KMS-11 (cell line): Measurements from ENCODE around the gene SCPEP1.

Experiments used
- H2AFZ ChIP-seq: fragments of 200-600 bp; sonication (generic); 2 replicates; pipeline ENCODE4 v1.6.1; 2016; ENCODE audit warnings: antibody characterized with exemption, mixed run types, low read depth
- H3K27ac ChIP-seq: fragments of 200-600 bp; sonication (generic); 2 replicates; pipeline ENCODE4 v1.6.1; 2016; ENCODE audit warnings: mild to moderate bottlenecking, mixed run types
- H3K27me3 ChIP-seq: fragments of 200-600 bp; sonication (generic); 2 replicates; pipeline ENCODE4 v1.6.1; 2017; ENCODE audit warnings: mild to moderate bottlenecking, low read depth, mixed run types, moderate library complexity; ENCODE audit not compliant: insufficient read depth
- H3K36me3 ChIP-seq: fragments of 200-600 bp; sonication (generic); 2 replicates; pipeline ENCODE4 v1.6.1; 2017; ENCODE audit warnings: mild to moderate bottlenecking, mixed run types; ENCODE audit not compliant: insufficient read depth
- H3K4me1 ChIP-seq: fragments of 200-600 bp; sonication (generic); 2 replicates; pipeline ENCODE4 v1.6.1; 2016; ENCODE audit warnings: mild to moderate bottlenecking, low read depth, mixed run types; ENCODE audit not compliant: poor library complexity, severe bottlenecking
- H3K4me2 ChIP-seq: fragments of 200-600 bp; sonication (generic); 2 replicates; pipeline ENCODE4 v1.7.0; 2016; ENCODE audit warnings: mild to moderate bottlenecking, mixed run types
- H3K4me3 ChIP-seq: fragments of 200-600 bp; sonication (generic); IDR thresholded peaks from 2 replicates; pipeline ENCODE4 v1.6.1; 2017; ENCODE audit warnings: low read depth, low read length, mixed read lengths; ENCODE audit not compliant: insufficient read depth
- H3K79me2 ChIP-seq: fragments of 200-600 bp; sonication (generic); 2 replicates; pipeline ENCODE4 v1.6.1; 2016; ENCODE audit warnings: low read depth, mixed run types; ENCODE audit not compliant: insufficient read depth
- H3K9ac ChIP-seq: fragments of 200-600 bp; sonication (generic); 2 replicates; pipeline ENCODE4 v1.6.1; 2016; ENCODE audit warnings: mild to moderate bottlenecking, mixed run types
- H4K20me1 ChIP-seq: fragments of 200-600 bp; sonication (generic); 2 replicates; pipeline ENCODE4 v1.6.1; 2016; ENCODE audit warnings: mild to moderate bottlenecking, mixed run types; ENCODE audit not compliant: insufficient read depth
- CTCF ChIP-seq: fragments of 200-600 bp; sonication (generic); conservative IDR thresholded peaks from 2 replicates; pipeline ENCODE4 v1.6.1; 2017; ENCODE audit warnings: low read depth, mild to moderate bottlenecking, antibody characterized with exemption, low read length, moderate library complexity, mixed read lengths

SCPEP1 gene

GRCh38 chr17:56970974-56971373, 7.0 kb upstream of the SCPEP1 start:
- H3K4me1 ChIP-seq, result no peaks in the 10 kb centered on the region
- H2AFZ ChIP-seq, result no peak overlapping the region
- H3K79me2 ChIP-seq, result no peaks in the 10 kb centered on the region
- H3K9ac ChIP-seq, result no peak overlapping the region
- no peak overlapping the region for H3K27ac ChIP-seq
- no peak overlapping the region for H3K4me2 ChIP-seq
- H3K36me3 ChIP-seq, result no peaks in the 10 kb centered on the region
- no peak overlapping the region for H3K4me3 ChIP-seq
- no peak for TF ChIP-seq CTCF
- no peaks in the 10 kb centered on the region for H4K20me1 ChIP-seq
- H3K27me3 ChIP-seq, result no peaks in the 10 kb centered on the region

- Histone ChIP-seq H3K79me2 (no peaks in the 10 kb centered on the region), H4K20me1 (no peaks in the 10 kb centered on the region), H3K9ac (no peak overlapping the region), H2AFZ (no peak overlapping the region), H3K4me1 (no peaks in the 10 kb centered on the region), H3K27ac (no peak overlapping the region), H3K36me3 (no peaks in the 10 kb centered on the region), H3K27me3 (no peaks in the 10 kb centered on the region), H3K4me3 (no peak overlapping the region), H3K4me2 (no peak overlapping the region)
- TF ChIP-seq CTCF, result no peak
Observed at GRCh38 chr17:56972111-56972730, 5.7 kb upstream of the SCPEP1 start.

- Histone ChIP-seq H3K4me3 (no peak overlapping the region), H3K27me3 (no peaks in the 10 kb centered on the region), H3K27ac (no peak overlapping the region), H2AFZ (no peak overlapping the region), H3K4me2 (no peak overlapping the region), H4K20me1 (no peaks in the 10 kb centered on the region), H3K36me3 (no peaks in the 10 kb centered on the region), H3K4me1 (peaks cover 4% of the 10 kb centered on the region), H3K9ac (no peak overlapping the region), H3K79me2 (no peaks in the 10 kb centered on the region)
- no peak for TF ChIP-seq CTCF
Observed at GRCh38 chr17:56973520-56973919, 4.4 kb upstream of the SCPEP1 start.

GRCh38 chr17:56974055-56974454, 3.9 kb upstream of the SCPEP1 start:
- H3K4me2 ChIP-seq, result no peak overlapping the region
- H3K9ac ChIP-seq, result no peak overlapping the region
- no peak overlapping the region for H3K27ac ChIP-seq
- no peaks in the 10 kb centered on the region for H3K27me3 ChIP-seq
- H3K36me3 ChIP-seq, result no peaks in the 10 kb centered on the region
- no peak for TF ChIP-seq CTCF
- no peak overlapping the region for H3K4me3 ChIP-seq
- no peak overlapping the region for H2AFZ ChIP-seq
- no peaks in the 10 kb centered on the region for H4K20me1 ChIP-seq
- H3K79me2 ChIP-seq, result no peaks in the 10 kb centered on the region
- peaks cover 6% of the 10 kb centered on the region for H3K4me1 ChIP-seq
